NCI-H1436 (cell line): ENCODE measurements around the gene NRCAM.

ENCODE experiments used
- DNase-seq: peaks from one replicate; lab custom pipeline; 2025; lab: John Stamatoyannopoulos, UW

Gene NRCAM

GRCh38 chr7:108203537-108203936 is 252.7 kb downstream of the NRCAM start:
- no peak for DNase-seq

GRCh38 chr7:108202743-108203142 is 253.5 kb downstream of the NRCAM start:
- no peak for DNase-seq

GRCh38 chr7:108201766-108202165 is 254.5 kb downstream of the NRCAM start:
- DNase-seq = no peak

GRCh38 chr7:108200326-108200725 is 255.9 kb downstream of the NRCAM start:
- DNase-seq = no peak

- no peak for DNase-seq
These were observed 258.7 kb downstream of the NRCAM start for GRCh38 chr7:108197371-108198091.

- DNase-seq = no peak
These were observed 260.2 kb downstream of the NRCAM start for GRCh38 chr7:108196004-108196403.

GRCh38 chr7:108193594-108194498 is 262.4 kb downstream of the NRCAM start:
- no peak for DNase-seq

DNA sequence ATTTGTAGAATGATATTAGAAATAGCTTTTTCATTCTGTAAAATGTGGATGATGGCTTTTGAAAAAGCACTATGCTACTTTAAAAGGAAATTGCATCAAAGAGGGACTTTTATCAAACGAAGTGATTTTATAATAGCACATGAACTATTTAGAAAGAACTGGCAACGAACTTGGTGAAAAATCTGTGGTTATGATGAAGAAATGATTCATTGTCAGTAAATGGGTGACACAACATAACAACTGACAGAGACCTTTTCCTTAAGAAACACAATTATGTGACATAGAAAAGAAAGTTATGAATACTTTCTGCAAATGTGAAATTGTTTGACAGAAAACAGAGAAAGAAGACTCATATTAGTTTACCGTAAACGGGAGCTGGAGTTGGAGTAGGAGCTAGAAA is 265.3 kb downstream of the NRCAM start:
- DNase-seq = no peak

DNA sequence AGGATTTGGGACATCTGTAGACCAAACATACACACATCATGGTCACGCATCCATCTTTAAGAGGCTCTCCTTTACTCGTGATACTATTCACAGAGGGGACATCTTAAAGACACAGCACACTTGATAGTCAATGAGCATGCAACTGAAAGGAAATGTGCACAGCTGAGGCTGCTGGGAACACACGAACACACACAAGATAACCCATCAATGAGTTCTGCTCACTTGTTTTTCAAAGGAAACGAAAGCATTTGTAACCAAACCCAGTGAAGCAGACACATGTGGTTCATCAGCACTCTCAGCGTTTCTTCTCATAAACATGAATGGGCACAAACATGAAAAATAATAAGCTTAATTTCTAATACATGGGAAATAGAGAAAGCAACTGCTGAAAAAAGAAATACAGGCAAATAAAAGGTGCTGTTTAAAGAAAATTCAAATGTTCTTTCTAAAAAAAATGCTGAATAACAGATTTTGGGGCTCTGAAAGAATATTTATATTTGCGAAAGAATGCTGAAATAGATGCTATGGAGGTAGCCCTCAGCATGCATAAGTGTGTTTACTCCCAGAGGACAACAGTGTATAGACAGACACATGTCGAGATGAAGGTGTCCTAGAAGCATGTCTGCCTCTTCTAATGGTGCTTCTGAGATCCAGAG is 266.4 kb downstream of the NRCAM start:
- no peak for DNase-seq

- no peak for DNase-seq
These were observed 267.5 kb downstream of the NRCAM start for GRCh38 chr7:108188724-108189123.

GRCh38 chr7:108181073-108181985 is 274.9 kb downstream of the NRCAM start:
- DNase-seq = peak; percentile 27

DNA sequence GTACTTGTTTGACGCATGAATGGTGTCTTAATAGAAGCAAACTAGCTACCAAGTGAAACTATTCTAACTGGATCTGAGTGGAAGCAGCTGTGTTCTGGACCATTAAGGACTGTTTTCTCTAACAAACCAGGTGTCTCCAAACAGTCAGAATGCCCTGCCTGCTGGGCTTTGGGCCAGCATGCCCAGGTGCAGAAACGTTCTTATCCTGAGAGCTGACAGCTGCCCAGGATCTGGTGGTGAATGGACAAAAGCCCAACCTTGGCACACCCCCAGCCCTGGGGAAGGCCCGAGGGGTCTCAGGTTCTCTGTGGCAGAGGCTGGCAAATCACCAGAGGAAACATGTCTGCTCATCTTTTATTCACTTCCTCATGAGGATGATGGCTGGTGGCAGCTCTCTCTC is 277.8 kb downstream of the NRCAM start:
- DNase-seq = peak; percentile 88

DNA sequence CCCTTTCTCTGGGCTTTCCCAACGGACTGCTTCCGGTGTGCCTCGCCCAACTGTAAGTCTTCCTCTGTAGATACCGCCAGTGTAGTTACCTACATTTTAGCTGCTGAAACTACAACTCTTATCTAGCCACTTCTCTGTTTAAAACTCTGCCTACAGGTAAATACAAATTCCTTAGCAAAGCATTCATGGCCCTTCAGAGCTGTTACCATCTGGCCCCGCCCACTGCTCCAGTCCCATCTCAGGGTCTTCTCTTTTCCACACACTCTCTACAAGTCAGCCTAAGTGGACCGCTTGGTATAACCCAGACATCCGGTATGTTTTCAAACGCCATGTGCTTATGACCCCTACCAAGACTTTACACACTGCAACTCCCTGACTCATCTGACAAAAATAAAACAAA is 285.1 kb downstream of the NRCAM start:
- no peak for DNase-seq

- no peak for DNase-seq
These were observed 286.0 kb downstream of the NRCAM start for GRCh38 chr7:108170251-108170650.

- DNase-seq = no peak
These were observed 288.8 kb downstream of the NRCAM start for GRCh38 chr7:108167460-108167859.

DNA sequence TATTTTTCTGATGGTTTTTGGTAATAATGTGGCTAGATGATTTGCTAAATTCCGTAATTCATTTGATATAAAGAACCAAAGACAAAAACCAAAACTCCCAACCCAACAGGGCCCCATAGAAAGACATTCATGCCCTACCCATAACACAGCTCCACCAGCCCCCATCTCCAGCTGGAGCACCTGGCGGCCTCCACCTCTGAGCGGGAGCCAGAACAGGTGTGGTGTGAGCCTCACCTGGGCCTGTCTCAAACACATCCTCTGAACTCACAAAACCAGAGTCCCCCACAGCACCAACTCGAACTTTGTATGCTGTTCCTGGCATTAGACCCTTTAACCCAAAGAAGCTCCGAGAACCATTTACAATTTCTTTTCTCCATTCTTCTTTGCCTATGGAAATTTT is 289.5 kb downstream of the NRCAM start:
- no peak for DNase-seq

DNA sequence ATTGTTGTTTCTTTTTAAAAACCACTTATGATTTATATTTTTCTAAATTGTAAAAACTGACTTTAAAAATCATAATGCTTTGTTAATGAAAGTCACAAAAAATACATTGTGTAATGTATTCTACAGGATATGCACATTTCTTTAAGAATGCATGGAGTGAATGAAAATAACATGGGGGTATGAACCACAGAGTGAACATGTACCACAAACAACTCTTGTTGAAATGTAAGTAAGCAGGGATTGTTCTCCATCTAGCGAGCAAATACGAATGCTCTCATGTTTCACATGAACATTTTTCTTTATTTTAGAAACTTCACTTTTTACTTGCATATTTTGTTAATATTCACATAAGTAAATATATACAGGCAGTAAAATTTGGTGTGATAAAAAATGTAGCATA is 290.5 kb downstream of the NRCAM start:
- no peak for DNase-seq

DNA sequence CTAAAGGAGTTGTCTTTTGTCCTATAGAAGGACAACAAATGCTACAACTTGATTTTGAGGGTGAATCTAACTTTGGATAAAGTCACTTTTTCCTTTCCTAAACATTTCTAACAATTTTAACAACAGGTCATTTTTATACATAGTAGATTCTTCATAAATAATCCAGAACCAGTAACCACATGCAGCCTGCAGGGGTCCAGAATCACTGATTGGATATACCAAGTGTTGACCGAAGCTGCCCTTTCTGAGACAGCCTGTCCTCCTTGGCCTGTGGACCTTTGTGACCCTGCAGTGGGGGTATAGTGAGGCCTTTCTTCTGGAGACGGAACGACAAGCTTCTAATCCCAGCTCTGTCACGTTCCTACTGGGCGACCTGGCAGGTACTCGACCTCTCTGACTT is 291.3 kb downstream of the NRCAM start:
- no peak for DNase-seq

DNA sequence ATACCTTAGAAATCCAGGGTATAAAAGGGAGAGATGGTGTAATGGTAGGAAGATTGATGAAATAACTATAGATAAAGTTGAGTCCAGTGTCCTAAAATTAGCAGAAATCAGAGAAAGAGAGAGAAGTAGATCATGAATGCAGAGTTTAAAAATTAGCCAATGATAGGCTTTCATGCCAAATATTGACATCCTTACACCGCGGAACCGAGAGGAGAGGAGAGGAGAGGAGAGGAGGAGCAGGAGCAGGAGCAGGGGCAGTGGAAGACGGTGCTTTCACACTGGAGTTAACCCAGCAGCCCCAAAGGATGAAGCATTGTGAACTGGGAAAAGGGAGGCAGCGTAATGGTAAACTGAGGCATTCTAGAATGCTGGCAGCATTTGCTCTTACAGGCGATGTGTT is 291.9 kb downstream of the NRCAM start:
- DNase-seq = no peak

- no peak for DNase-seq
These were observed 297.5 kb downstream of the NRCAM start for GRCh38 chr7:108158776-108159175.

DNA sequence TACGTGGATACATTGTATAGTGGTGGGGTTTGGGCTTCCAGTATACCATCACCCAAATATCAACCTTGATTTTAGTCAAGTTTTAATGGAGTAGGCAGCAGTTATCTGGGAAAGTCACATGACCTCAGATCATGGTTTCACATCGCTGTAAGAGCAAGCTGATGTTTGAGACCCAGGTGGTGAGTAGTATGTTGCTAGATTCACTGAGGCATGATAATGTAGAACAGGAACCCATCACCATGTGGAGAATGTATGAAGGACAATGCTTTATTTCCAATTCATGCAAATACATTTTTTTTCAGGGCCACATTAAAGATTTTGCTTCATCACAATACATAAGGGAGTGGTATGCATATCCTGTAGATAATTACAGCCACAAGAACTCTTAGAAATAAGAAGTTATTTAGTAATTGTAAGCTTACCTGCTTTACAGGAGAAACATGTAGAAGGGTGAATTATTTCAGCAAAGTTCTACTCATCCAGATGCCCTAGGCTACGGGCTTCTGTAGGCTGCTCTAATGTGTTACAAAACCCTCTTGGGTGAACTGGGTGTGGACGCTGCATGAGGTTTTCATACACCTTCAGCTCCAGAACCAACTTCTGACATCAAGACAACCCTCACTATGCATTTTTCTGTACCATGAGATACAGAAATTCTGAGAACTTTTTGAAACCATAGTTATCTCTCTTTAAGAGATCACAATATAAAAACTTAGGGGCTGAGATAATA is 298.5 kb downstream of the NRCAM start:
- DNase-seq = no peak
